OCI-LY3 (cell line): ENCODE data around the gene PARD3.

Experiments
- CTCF ChIP-seq: fragments of 200-600, 300-600 bp; sonication (generic); IDR thresholded peaks from 2 replicates; pipeline ENCODE4 v1.5.1; 2014; ENCODE audit warnings: antibody characterized with exemption, low read length, low read depth
- EZH2phosphoT487 ChIP-seq: fragments of 200-600 bp; shearing (Covaris generic); IDR thresholded peaks from 2 replicates; pipeline ENCODE4 v1.6.1; 2018; ENCODE audit warnings: antibody characterized with exemption, mixed run types, low read depth

DNA sequence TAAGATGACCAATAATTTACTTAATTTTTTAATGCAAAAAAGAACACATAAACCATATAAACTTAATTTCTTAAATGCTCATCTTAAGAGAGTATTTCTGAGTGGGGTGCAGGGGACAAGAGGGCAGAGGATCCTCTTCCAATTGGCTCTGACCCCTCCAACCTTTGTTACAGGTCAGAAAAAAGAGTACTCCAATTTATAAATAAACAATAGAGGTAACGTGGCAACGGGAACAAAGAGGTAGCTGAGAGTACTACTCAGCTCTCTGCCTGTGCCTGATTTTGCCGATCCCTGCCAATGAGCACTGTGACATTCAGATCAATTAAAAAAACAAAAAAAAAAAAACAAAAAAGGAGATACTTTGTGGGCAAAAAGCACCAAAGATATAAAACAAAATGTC lies 307.9 kb downstream of the PARD3 start:
- no peak for TF ChIP-seq CTCF
- no peak for TF ChIP-seq EZH2phosphoT487
